Karpas-422 (cell line): ENCODE results near the gene TRAF6. TPM values are rescaled to one million over a fixed set of nuclear protein-coding genes. Genes with fewer than 3 reads are reported as not detected.
"Not testable (repeated sequence)": the region's sequence is repeated elsewhere in the genome, so short reads cannot be mapped to it uniquely, and the experiment has no call there.

Experiments
- DNase-seq: peaks from one replicate; pipeline ENCODE4 v3.0.0-alpha.2; 2015
- H2AFZ ChIP-seq: fragments of 200-600 bp; sonication (generic); 2 replicates; pipeline ENCODE4 v1.6.1; 2014; ENCODE audit warnings: antibody characterized with exemption, low read length, mixed read lengths
- H3K27ac ChIP-seq: fragments of 200-600 bp; sonication (generic); 2 replicates; pipeline ENCODE4 v1.5.1; 2014; ENCODE audit warnings: mild to moderate bottlenecking, low read length, moderate library complexity
- H3K27me3 ChIP-seq: fragments of 200-600 bp; sonication (generic); 2 replicates; pipeline ENCODE4 v1.6.1; 2014; ENCODE audit warnings: low read length, mixed read lengths
- H3K36me3 ChIP-seq: fragments of 200-600 bp; sonication (generic); 2 replicates; pipeline ENCODE4 v1.6.1; 2014; ENCODE audit warnings: low read length, mixed read lengths; ENCODE audit not compliant: insufficient read depth
- H3K4me1 ChIP-seq: fragments of 200-600 bp; sonication (generic); 2 replicates; pipeline ENCODE4 v1.6.1; 2014; ENCODE audit warnings: mild to moderate bottlenecking, low read length, mixed read lengths
- H3K4me2 ChIP-seq: fragments of 200-600 bp; sonication (generic); 2 replicates; pipeline ENCODE4 v1.6.1; 2014; ENCODE audit warnings: low read length, low read depth, mild to moderate bottlenecking; ENCODE audit not compliant: poor library complexity, severe bottlenecking
- H3K4me3 ChIP-seq: fragments of 200-600 bp; sonication (generic); 2 replicates; pipeline ENCODE4 v1.5.1; 2014; ENCODE audit warnings: mild to moderate bottlenecking, antibody characterized with exemption, low read length, mixed read lengths
- H3K79me2 ChIP-seq: fragments of 200-600 bp; sonication (generic); 2 replicates; pipeline ENCODE4 v1.6.1; 2014; ENCODE audit warnings: mild to moderate bottlenecking, low read length, mixed read lengths
- H3K9ac ChIP-seq: fragments of 200-600 bp; sonication (generic); 2 replicates; pipeline ENCODE4 v1.6.0; 2014; ENCODE audit warnings: low read length
- H3K9me2 ChIP-seq: fragments of 200-600 bp; sonication (generic), shearing (Covaris generic); replicated peaks from 2 replicates; pipeline ENCODE4 v1.6.0; 2014; ENCODE audit warnings: mild to moderate bottlenecking, low read length, moderate library complexity; ENCODE audit not compliant: insufficient read depth
- H3K9me3 ChIP-seq: fragments of 300-700, 200-600 bp; sonication (generic); 2 replicates; pipeline ENCODE4 v1.6.1; 2014; ENCODE audit warnings: low read length, mixed read lengths
- H4K20me1 ChIP-seq: fragments of 200-600 bp; sonication (generic); 2 replicates; pipeline ENCODE4 v1.6.1; 2014; ENCODE audit warnings: mild to moderate bottlenecking, antibody characterized with exemption, low read length, low read depth; ENCODE audit not compliant: insufficient read depth
- total RNA-seq: library from RNA; depleted of rRNA; stranded (reverse); fragments of >200 nt; shearing (Covaris generic); gene quantifications from 2 replicates; pipeline ENCODE4 v1.2.3, GENCODE V29; 2014; ENCODE audit warnings: low replicate concordance

TRAF6 gene
- total RNA-seq, 1 experiment from 2014 or later = 13.2 TPM

DNA sequence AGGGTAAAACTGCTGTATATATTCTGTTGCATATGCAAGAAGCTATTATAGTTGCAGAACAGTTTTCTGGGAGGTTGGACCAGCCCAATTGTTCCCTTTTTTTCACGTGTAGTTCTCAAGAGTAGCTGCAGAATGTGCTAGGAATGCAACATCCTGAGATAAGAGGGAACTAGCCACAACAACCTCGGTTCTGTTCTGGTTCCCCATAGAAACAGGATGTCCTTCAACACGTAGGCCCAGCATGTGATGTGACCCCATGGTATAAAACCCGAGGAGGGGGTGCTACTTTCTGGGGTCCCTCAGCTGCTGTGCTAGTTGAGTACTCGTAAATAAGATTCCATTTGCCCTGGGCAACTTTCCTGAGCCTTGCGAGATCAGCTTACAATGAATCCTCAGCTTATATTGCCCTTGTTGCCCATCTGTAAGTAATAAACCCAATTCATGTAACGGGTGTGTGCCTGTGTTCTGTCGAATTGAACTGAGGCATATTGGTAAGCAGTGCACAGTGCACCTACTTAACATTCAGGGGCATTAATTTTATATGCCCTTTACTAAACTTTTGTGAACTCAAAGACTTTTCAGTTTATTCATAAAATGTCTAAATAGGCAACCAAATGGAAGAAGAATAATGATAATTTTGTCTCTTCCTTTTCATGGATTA is 23.0 kb upstream of the TRAF6 start:
- no peaks in the 10 kb centered on the region for H3K79me2 ChIP-seq
- no peak overlapping the region for H3K27ac ChIP-seq
- H4K20me1 ChIP-seq = no peaks in the 10 kb centered on the region
- H3K9me2 ChIP-seq = no peaks in the 10 kb centered on the region
- no peak overlapping the region for H3K4me2 ChIP-seq
- H3K4me1 ChIP-seq = no peaks in the 10 kb centered on the region
- H3K36me3 ChIP-seq = no peaks in the 10 kb centered on the region
- no peak for DNase-seq
- H2AFZ ChIP-seq = no peak overlapping the region
- no peaks in the 10 kb centered on the region for H3K9me3 ChIP-seq
- H3K27me3 ChIP-seq = no peaks in the 10 kb centered on the region
- H3K4me3 ChIP-seq = no peak overlapping the region
- H3K9ac ChIP-seq = no peak overlapping the region

DNA sequence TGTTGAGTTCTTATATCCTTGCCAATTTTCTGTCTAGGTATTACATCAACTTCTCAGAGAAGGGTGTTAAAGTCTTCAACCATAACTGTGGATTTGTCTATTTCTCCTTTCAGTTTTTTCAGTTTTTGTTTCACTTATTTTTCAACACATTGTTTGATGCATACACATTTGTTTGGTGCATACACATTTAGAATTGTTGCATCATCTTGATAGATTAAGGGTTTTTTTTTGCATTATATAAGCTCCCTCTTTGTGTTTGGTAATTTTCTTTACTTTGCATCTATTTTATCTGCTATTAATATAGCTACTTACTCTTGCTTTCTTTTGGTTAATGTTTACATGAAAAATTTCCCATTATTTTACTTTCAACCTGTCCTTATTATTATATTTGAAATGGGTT is 20.8 kb upstream of the TRAF6 start:
- no peaks in the 10 kb centered on the region for H3K9me2 ChIP-seq
- H3K4me1 ChIP-seq = no peaks in the 10 kb centered on the region
- no peaks in the 10 kb centered on the region for H3K9me3 ChIP-seq
- H3K79me2 ChIP-seq = no peaks in the 10 kb centered on the region
- no peaks in the 10 kb centered on the region for H3K36me3 ChIP-seq
- H3K27me3 ChIP-seq = no peaks in the 10 kb centered on the region
- H4K20me1 ChIP-seq = no peaks in the 10 kb centered on the region
- no peak for DNase-seq
- H3K27ac ChIP-seq = no peak overlapping the region
- H2AFZ ChIP-seq = no peak overlapping the region
- no peak overlapping the region for H3K9ac ChIP-seq
- no peak overlapping the region for H3K4me3 ChIP-seq
- no peak overlapping the region for H3K4me2 ChIP-seq

DNA sequence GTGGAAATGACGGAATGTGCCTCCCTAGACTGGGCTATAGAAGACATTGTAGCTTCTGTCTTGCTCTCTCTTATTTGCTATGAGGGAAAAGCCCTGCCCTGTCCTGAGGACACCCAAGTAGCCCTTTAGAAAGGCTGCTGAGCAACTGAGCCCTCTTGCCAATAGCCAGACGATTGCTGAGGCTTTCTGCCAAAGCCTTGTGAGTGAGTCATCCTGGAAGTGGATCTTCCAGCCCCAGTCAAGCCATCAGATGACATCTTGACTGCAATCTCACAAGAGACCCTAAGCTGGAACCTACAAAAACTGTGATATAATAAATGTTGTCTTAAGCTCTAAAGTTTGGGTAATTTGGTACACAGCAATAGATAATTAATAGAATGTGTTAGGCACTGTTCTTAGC is 3.9 kb upstream of the TRAF6 start:
- Histone ChIP-seq H3K4me2 (no peak overlapping the region), H3K79me2 (peaks cover 11% of the 10 kb centered on the region), H3K27ac (no peak overlapping the region), H3K4me1 (peaks cover 5% of the 10 kb centered on the region), H3K36me3 (no peaks in the 10 kb centered on the region), H3K9me3 (no peaks in the 10 kb centered on the region), H3K27me3 (no peaks in the 10 kb centered on the region), H3K9ac (no peak overlapping the region), H3K4me3 (no peak overlapping the region), H2AFZ (no peak overlapping the region), H3K9me2 (no peaks in the 10 kb centered on the region), H4K20me1 (peaks cover 4% of the 10 kb centered on the region)
- no peak for DNase-seq

DNA sequence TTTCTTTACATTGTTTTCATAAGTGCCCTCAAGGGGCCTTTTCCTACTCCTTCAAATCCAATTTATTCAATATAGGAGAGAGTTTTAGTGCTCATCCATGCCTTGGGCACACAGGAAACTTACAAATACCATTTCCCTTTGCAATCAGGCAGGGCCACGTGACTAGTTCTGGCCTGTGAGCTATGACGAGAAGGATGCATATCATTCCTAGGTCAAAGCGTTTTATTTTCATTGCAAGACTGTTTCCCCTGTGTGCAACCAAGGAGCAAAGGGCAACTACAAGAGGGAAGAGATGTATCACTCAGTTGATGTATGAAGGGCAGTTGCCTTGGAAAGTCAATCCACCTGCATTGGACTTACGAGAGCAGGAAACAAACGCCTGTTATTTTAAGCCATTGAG is 1.9 kb upstream of the TRAF6 start:
- Histone ChIP-seq H3K9me3 (no peaks in the 10 kb centered on the region), H3K4me3 (no peak overlapping the region), H3K9me2 (no peaks in the 10 kb centered on the region), H3K27me3 (no peaks in the 10 kb centered on the region), H4K20me1 (peaks cover 4% of the 10 kb centered on the region), H3K27ac (no peak overlapping the region), H3K79me2 (peaks cover 23% of the 10 kb centered on the region), H2AFZ (no peak overlapping the region), H3K4me1 (peaks cover 13% of the 10 kb centered on the region), H3K9ac (no peak overlapping the region), H3K36me3 (no peaks in the 10 kb centered on the region), H3K4me2 (no peak overlapping the region)
- no peak for DNase-seq

DNA sequence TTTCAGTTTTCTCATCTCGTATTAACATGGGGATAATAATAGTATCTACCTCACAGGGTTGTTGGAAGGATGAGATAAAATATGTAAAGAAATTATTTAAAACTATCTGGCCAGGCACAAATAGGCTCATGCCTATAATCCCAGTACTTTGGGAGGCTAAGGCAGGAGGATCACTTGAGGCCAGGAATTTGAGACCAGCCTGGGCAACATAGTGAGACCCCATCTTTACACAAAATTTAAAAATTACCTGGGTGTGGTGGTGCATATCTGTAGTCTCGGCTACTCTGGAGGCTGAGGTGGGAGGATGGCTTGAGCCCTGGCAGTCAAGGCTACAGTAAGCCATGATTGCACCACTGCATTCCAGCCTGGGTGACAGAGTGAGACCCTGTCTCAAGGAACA is 990 bp upstream of the TRAF6 start:
- H3K4me3 ChIP-seq, H3K9me3 ChIP-seq, H3K36me3 ChIP-seq, H2AFZ ChIP-seq, H3K27me3 ChIP-seq, H4K20me1 ChIP-seq, H3K9me2 ChIP-seq, H3K9ac ChIP-seq, DNase-seq, H3K27ac ChIP-seq: not testable (repeated sequence)
- H3K4me2 ChIP-seq = peak overlapping the region; percentile 77
- peaks cover 30% of the 10 kb centered on the region for H3K79me2 ChIP-seq
- peaks cover 13% of the 10 kb centered on the region for H3K4me1 ChIP-seq

DNA sequence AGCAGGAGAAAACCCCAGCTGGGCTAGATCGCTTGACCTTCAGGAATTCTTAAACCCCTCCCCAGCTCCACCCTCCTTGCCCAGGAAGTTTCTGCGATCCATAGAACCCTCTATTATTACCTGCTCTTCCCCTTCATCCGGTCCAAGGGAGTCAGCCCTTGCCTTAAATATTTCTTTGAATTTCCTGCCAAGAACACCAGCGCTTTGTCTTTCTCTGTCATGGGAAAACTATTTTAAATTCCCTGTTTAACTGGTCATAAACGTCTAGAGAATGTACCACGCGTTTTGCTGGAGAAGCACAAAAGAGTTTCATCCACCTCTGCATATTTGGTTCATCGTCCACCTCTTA is 496 bp upstream of the TRAF6 start:
- peak overlapping the region; percentile 98 for H2AFZ ChIP-seq
- no peaks in the 10 kb centered on the region for H3K9me2 ChIP-seq
- peaks cover 35% of the 10 kb centered on the region for H3K79me2 ChIP-seq
- H3K4me1 ChIP-seq = peaks cover 13% of the 10 kb centered on the region
- H3K4me3 ChIP-seq = peak overlapping the region; percentile 98
- no peak overlapping the region for H3K27ac ChIP-seq
- H3K4me2 ChIP-seq = peak overlapping the region; percentile 77
- DNase-seq = no peak
- H3K9ac ChIP-seq = peak overlapping the region; percentile 94
- H3K9me3 ChIP-seq = no peaks in the 10 kb centered on the region
- H4K20me1 ChIP-seq = peaks cover 4% of the 10 kb centered on the region
- no peaks in the 10 kb centered on the region for H3K27me3 ChIP-seq
- H3K36me3 ChIP-seq = no peaks in the 10 kb centered on the region

DNA sequence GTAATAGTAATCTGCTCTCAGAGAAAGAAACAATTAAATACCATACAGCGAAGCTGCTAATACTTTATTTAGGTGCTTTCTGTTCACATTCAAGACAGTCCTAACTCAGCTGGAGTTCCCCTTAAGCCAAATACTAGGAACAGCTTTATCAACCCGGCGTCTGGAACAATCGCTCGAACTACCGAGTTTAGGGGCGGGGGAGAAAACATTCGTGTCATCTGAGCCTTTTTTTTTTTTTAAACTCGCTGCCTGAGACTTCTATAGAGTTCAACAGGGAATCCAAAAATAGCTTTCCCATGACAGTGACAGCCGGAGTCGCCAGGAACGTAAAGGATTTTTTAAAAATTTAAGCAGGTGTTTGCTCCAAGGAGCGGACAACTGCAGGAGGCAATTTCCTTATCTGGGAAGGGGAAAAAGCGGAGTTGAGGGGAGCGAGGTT is 852 bp downstream of the TRAF6 start:
- Histone ChIP-seq H3K4me2 (peak overlapping the region; percentile 77), H3K9ac (peak overlapping the region; percentile 94), H3K4me1 (peaks cover 13% of the 10 kb centered on the region), H3K9me3 (no peaks in the 10 kb centered on the region), H4K20me1 (peaks cover 4% of the 10 kb centered on the region), H3K9me2 (no peaks in the 10 kb centered on the region), H2AFZ (0 out of 2 replicates have a peak overlapping the region, but pooled peaks have one; percentile 98), H3K36me3 (no peaks in the 10 kb centered on the region), H3K4me3 (peak overlapping the region; percentile 98), H3K27me3 (no peaks in the 10 kb centered on the region), H3K27ac (no peak overlapping the region), H3K79me2 (peaks cover 49% of the 10 kb centered on the region)
- DNase-seq = peak; percentile 68

DNA sequence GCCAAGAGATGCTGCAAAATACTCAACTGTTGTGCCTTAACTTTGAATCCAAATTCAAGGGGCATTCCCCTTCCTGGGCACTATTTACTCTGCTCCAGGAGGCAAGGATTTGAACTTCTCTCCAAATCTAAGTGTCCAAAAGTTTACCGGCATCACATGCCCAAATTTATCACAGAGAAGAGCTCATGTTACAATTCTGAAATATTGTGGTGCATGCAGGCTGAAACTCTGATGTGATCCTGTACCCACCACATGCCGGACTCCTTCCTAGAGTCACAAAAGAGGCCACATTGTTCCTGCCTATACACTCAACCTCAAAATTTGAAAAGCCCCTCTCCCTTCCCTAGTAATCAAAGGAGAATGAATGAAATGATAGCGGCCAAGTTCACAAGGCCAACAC is 1.3 kb downstream of the TRAF6 start:
- DNase-seq = peak; percentile 50
- H3K27ac ChIP-seq = no peak overlapping the region
- peaks cover 54% of the 10 kb centered on the region for H3K79me2 ChIP-seq
- H3K9ac ChIP-seq = peak overlapping the region; percentile 94
- H3K4me1 ChIP-seq = peaks cover 13% of the 10 kb centered on the region
- H4K20me1 ChIP-seq = peaks cover 4% of the 10 kb centered on the region
- H3K9me3 ChIP-seq = no peaks in the 10 kb centered on the region
- no peak overlapping the region for H2AFZ ChIP-seq
- no peaks in the 10 kb centered on the region for H3K36me3 ChIP-seq
- no peaks in the 10 kb centered on the region for H3K27me3 ChIP-seq
- peak overlapping the region; percentile 77 for H3K4me2 ChIP-seq
- peak overlapping the region; percentile 98 for H3K4me3 ChIP-seq
- no peaks in the 10 kb centered on the region for H3K9me2 ChIP-seq
